ENCODE data around the gene CYP1A2. TPM values are rescaled to one million over a fixed set of nuclear protein-coding genes. Genes with fewer than 3 reads are reported as not detected.

Gene CYP1A2
- total and polyA plus RNA-seq, 2 of the 13 experiments (the other 11 are each of a cell fraction or from before 2014, with no cell fraction given): 0.07 TPM; not detected in 1

DNA sequence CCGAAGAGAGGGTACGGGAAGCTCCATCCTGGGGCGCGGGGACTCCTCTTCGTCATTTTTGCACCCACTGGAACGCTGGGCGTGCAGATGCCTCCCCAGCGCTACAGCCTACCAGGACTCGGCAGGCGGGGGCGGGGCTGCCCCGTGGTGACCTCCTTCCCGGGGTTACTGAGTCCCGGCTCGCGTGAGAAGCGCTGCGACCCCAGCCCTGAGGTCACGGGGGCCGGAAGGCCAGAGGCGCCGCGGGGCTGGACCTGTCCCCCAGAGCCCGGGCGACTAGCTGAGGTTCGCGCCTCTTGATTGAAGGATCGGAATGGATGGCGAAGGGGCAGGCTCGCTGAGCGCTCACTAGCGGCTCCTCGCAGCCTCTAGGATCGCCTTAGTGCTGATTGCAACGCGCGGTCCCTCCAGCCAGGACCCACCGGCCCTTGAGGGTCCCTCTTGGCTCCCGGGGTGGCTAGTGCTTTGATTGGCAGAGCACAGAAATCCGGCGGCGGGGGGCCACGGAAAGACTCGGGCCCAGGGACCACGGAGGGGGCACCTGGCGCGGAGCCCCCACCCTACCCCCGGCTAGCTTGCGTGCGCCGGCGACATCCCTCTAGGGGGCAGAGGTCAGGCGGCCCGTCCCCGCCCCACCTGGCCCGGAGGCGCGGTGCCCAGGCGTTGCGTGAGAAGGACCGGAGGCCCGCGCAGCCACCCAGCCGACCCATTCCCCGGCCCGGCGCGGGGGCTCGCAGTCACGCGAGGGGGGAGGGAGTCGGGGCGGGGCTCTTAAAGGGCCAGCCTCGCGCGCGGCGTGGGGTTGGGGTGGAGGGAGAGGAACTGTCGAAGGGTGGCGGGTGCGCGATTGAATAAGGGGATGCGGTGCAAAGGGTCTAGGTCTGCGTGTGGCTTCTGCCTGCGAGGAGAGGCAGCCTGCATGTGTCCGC lies 22.5 kb upstream of the CYP1A2 start (continued):
- peak; percentile 56 to 65; a peak in 3 of 4 replicates for TF ChIP-seq EP300 (IDR thresholded peaks at IDR 0.05; ENCODE audit: low read depth in 2 of 2, low read length in 2 of 2)
- no peak for TF ChIP-seq EP300 (CRISPR knock-in tag; IDR thresholded peaks at IDR 0.05; ENCODE audit: borderline replicate concordance)
- TF ChIP-seq ZNF12 (CRISPR knock-in tag; IDR thresholded peaks at IDR 0.05): no peak

DNA sequence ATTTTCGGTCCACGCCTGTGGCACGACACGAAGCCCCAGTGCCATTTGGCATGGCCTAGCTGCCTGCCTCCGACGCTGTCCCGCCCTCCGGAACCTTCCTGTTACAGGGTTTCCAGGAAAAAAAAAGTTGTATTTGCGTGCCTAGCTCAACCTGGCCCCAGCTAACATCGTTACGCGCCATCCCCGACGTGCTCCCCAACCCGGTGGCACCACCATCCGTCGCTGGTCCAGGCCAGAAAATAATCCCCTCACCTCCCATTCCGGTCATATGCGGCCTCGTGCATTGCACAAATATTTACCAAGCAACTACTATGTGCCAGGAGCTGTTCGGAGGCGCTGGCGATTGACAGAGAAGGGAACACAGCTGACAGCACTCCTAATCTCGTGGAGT lies 21.9 kb upstream of the CYP1A2 start:
- H2AFZ ChIP-seq (ENCODE audit: low read length): no peak overlapping the region
- ChIA-PET POLR2A (interaction anchor here (1.0 to 4.3 kb wide), 4 partner anchors 9 to 284 kb away, joined by 3 to 53 read pairs (median 4); no protein-coding TSS in a partner anchor), CTCF (ENCODE audit: low intra/inter-chr PET ratio, low total read pairs) (no interaction called here)
- TSS peak; percentile 80 for BruUV-seq (replicated peaks)
- H3K27ac ChIP-seq (ENCODE audit: extremely low read length, insufficient read depth, low read length): peak overlapping the region; percentile 94
- H3K36me3 ChIP-seq (replicated peaks in 1 of 2; ENCODE audit: control insufficient read depth in 1 of 2, insufficient read depth in 2 of 2, low read length in 2 of 2): no peaks in the 10 kb centered on the region
- no peaks in the 10 kb centered on the region for H3K79me2 ChIP-seq (ENCODE audit: insufficient read depth, low read length)
- ATAC-seq (no peak), FAIRE-seq (no peak), DNase-seq (ENCODE audit: low spot score) (no peak)
- peak overlapping the region; percentile 63 for H3K4me2 ChIP-seq (ENCODE audit: low read depth, low read length)
- intact Hi-C loops (cut with micrococcal nuclease; ENCODE audit: unreplicated experiment): no loop called here
- no peaks in the 10 kb centered on the region for H3K27me3 ChIP-seq (ENCODE audit: control insufficient read depth in 1 of 2, insufficient read depth in 2 of 2, low read length in 2 of 2)
- in situ Hi-C loops (cut with HindIII; ENCODE audit: extremely low pct_ligation_motif_present, low pct_unique_long_range_greater_than_20kb): no loop called here
- peaks cover 76% of the 10 kb centered on the region for H3K4me1 ChIP-seq (ENCODE audit: insufficient read depth, low read length)
- H3K9ac ChIP-seq (ENCODE audit: insufficient read depth, low read depth, low read length): peak overlapping the region; percentile 73
- no peaks in the 10 kb centered on the region for H3K9me3 ChIP-seq (ENCODE audit: low read length)
- H4K20me1 ChIP-seq (ENCODE audit: insufficient read depth, low read length): no peaks in the 10 kb centered on the region
- 68% methylated on average over 18 of the region's 24 CpGs for WGBS (ENCODE audit: low lambda C conversion rate)
- H3K4me3 ChIP-seq (replicated peaks in 1 of 3; ENCODE audit: insufficient read depth in 1 of 3, low read depth in 2 of 3, low read length in 3 of 3): peak overlapping the region; percentile 69 to 80 (median 71); a peak in 5 of 6 replicates
- TF ChIP-seq MED8 (CRISPR knock-in tag; IDR thresholded peaks at IDR 0.05; ENCODE audit: insufficient replicate concordance): no peak
- peak; percentile 89 for TF ChIP-seq ZKSCAN1 (IDR thresholded peaks at IDR 0.05; ENCODE audit: low read length)
- TF ChIP-seq ZBTB42 (CRISPR knock-in tag; IDR thresholded peaks at IDR 0.05): no peak
- TF ChIP-seq, protein P1, sequence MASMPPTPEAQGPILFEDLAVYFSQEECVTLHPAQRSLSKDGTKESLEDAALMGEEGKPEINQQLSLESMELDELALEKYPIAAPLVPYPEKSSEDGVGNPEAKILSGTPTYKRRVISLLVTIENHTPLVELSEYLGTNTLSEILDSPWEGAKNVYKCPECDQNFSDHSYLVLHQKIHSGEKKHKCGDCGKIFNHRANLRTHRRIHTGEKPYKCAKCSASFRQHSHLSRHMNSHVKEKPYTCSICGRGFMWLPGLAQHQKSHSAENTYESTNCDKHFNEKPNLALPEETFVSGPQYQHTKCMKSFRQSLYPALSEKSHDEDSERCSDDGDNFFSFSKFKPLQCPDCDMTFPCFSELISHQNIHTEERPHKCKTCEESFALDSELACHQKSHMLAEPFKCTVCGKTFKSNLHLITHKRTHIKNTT (CRISPR knock-in tag; IDR thresholded peaks at IDR 0.05): no peak
- peak; percentile 30 for TF ChIP-seq PRPF4 (IDR thresholded peaks at IDR 0.05; ENCODE audit: low read depth, low read length, poor library complexity, severe bottlenecking)
- TF ChIP-seq, protein P2, sequence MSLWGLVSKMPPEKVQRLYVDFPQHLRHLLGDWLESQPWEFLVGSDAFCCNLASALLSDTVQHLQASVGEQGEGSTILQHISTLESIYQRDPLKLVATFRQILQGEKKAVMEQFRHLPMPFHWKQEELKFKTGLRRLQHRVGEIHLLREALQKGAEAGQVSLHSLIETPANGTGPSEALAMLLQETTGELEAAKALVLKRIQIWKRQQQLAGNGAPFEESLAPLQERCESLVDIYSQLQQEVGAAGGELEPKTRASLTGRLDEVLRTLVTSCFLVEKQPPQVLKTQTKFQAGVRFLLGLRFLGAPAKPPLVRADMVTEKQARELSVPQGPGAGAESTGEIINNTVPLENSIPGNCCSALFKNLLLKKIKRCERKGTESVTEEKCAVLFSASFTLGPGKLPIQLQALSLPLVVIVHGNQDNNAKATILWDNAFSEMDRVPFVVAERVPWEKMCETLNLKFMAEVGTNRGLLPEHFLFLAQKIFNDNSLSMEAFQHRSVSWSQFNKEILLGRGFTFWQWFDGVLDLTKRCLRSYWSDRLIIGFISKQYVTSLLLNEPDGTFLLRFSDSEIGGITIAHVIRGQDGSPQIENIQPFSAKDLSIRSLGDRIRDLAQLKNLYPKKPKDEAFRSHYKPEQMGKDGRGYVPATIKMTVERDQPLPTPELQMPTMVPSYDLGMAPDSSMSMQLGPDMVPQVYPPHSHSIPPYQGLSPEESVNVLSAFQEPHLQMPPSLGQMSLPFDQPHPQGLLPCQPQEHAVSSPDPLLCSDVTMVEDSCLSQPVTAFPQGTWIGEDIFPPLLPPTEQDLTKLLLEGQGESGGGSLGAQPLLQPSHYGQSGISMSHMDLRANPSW (CRISPR knock-in tag; IDR thresholded peaks at IDR 0.05; ENCODE audit: borderline replicate concordance): no peak
- no peak for TF ChIP-seq TCF7 (IDR thresholded peaks at IDR 0.05; ENCODE audit: low read depth)
- TF ChIP-seq, protein P3, sequence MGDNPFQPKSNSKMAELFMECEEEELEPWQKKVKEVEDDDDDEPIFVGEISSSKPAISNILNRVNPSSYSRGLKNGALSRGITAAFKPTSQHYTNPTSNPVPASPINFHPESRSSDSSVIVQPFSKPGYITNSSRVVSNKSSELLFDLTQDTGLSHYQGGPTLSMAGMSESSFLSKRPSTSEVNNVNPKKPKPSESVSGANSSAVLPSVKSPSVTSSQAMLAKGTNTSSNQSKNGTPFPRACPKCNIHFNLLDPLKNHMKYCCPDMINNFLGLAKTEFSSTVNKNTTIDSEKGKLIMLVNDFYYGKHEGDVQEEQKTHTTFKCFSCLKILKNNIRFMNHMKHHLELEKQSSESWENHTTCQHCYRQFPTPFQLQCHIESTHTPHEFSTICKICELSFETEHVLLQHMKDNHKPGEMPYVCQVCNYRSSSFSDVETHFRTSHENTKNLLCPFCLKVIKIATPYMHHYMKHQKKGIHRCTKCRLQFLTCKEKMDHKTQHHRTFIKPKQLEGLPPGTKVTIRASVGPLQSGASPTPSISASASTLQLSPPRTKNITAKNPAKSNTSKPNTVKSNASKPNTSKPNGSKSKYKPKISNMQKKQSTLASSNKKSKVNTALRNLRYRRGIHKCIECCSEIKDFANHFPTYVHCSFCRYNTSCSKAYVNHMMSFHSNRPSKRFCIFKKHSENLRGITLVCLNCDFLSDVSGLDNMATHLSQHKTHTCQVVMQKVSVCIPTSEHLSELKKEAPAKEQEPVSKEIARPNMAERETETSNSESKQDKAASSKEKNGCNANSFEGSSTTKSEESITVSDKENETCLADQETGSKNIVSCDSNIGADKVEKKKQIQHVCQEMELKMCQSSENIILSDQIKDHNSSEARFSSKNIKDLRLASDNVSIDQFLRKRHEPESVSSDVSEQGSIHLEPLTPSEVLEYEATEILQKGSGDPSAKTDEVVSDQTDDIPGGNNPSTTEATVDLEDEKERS (CRISPR knock-in tag; IDR thresholded peaks at IDR 0.05): no peak
- TF ChIP-seq AGO2 (optimal IDR thresholded peaks at IDR 0.05; ENCODE audit: low read depth, low read length): no peak
- no peak for TF ChIP-seq ZNF383 (CRISPR knock-in tag; IDR thresholded peaks at IDR 0.05; ENCODE audit: borderline replicate concordance)
- 0 out of 2 replicates have a peak, but pooled peaks have one; percentile 9 for TF ChIP-seq SP5 (CRISPR knock-in tag; IDR thresholded peaks at IDR 0.05; ENCODE audit: borderline replicate concordance, low read depth)
